T-helper 17 cell (primary cell): ENCODE measurements around the gene OR2M4. TPM values are rescaled to one million over a fixed set of nuclear protein-coding genes. Genes with fewer than 3 reads are reported as not detected.
"Not testable (repeated sequence)": the region's sequence is repeated elsewhere in the genome, so short reads cannot be mapped to it uniquely, and the experiment has no call there.

Source experiments
- ATAC-seq: fragments of 150-1000 bp; cut with Tn5 transposase; 2 replicates; pipeline ENCODE4 v1.10.0; 2021; ENCODE audit warnings: mild to moderate bottlenecking, moderate library complexity
- DNase-seq, 3 donors: peaks; one replicate each; pipeline versions ENCODE4 v3.0.0 to v3.0.0-alpha.2; 2020 to 2021
- H3K9me3 ChIP-seq: one replicate; pipeline ENCODE4 v1.7.0; 2013; ENCODE audit warnings: low read length, mild to moderate bottlenecking; ENCODE audit not compliant: control insufficient read depth, poor library complexity, severe bottlenecking
- H3K27ac Mint-ChIP-seq: one replicate; pipeline ENCODE4 v1.8.0; 2022; ENCODE audit warnings: mild to moderate bottlenecking, moderate library complexity, mixed read lengths
- H3K27me3 Mint-ChIP-seq: one replicate; pipeline ENCODE4 v1.8.0; 2022; ENCODE audit warnings: mixed read lengths
- H3K36me3 Mint-ChIP-seq: one replicate; pipeline ENCODE4 v1.8.0; 2022; ENCODE audit warnings: low read depth, mixed read lengths
- H3K4me1 Mint-ChIP-seq: one replicate; pipeline ENCODE4 v1.8.0; 2022; ENCODE audit warnings: mild to moderate bottlenecking, mixed read lengths
- H3K4me3 Mint-ChIP-seq: one replicate; pipeline ENCODE4 v1.8.0; 2022; ENCODE audit warnings: mild to moderate bottlenecking, moderate library complexity, mixed read lengths
- total RNA-seq, 4 donors: library from RNA in 2 of 4; stranded (reverse) in 2 of 4; gene quantifications; one replicate each; pipeline ENCODE4 v1.2.3 and lab custom pipeline; 2022 to 2026

OR2M4 gene
- total RNA-seq (not detected), total RNA-seq (lab: John Stamatoyannopoulos, UW) (0 reads per million in 2 donors)

DNA sequence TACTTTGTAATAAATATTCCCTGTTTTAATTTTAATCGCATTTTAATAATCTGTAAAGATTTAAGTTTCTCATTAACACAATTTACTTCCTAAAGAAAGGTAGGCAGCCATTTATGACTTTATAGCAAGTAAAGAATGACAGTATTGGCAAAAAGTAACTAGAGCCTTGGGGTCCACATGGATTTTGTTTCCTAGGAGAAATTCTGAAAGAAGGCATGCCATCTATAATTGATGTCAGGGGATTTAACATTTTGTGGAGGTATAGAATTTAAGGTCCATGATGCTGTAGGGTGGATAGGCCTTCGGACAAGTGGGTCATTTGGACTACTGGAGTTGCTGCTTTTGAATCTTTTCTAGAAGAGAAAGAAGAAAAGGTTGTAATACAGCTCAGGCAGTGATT is at the start of gene OR2M4:
Gene OR2M4, plus strand, starts transcription at position 301 of the 400 bp plus-strand sequence. CDS start 7,512 bp downstream, outside the sequence.
- no peaks in the 10 kb centered on the region for H3K36me3 Mint-ChIP-seq
- H3K9me3 ChIP-seq = no peaks in the 10 kb centered on the region
- DNase-seq = no peak
- no peak within 1 kb of the TSS for H3K27ac Mint-ChIP-seq
- no peak within 1 kb of the TSS for H3K4me3 Mint-ChIP-seq
- no peaks in the 10 kb centered on the region for H3K27me3 Mint-ChIP-seq
- ATAC-seq = no peak
- no peaks in the 10 kb centered on the region for H3K4me1 Mint-ChIP-seq

- no peak overlapping the region for H3K27ac Mint-ChIP-seq
- no peaks in the 10 kb centered on the region for H3K9me3 ChIP-seq
- no peak overlapping the region for H3K4me3 Mint-ChIP-seq
- H3K36me3 Mint-ChIP-seq = no peaks in the 10 kb centered on the region
- ATAC-seq = no peak
- no peak for DNase-seq
- no peaks in the 10 kb centered on the region for H3K4me1 Mint-ChIP-seq
- H3K27me3 Mint-ChIP-seq = no peaks in the 10 kb centered on the region
Observed at GRCh38 chr1:248183996-248184395, 47.2 kb upstream of the OR2M4 start.

DNA sequence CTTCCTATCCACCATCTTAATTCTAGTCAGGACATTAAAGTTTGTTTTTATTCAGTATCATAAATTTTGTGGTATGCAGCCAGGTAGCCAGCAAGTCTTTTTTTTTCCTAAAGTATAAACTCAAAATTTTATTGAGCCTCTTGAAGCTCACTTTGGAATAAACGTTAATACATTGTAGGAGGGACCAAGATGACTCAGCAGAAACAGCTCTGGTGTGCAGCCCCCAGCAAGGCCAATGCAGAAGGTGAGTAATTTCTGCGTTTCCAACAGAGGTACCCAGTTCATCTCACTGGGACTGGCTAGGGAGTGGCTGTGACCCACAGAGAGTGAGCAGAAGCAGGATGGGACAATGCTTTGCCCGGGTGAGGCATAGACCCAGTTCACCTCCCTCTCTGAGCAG is 43.9 kb upstream of the OR2M4 start:
- H3K9me3 ChIP-seq = no peaks in the 10 kb centered on the region
- H3K4me3 Mint-ChIP-seq = no peak overlapping the region
- H3K4me1 Mint-ChIP-seq = no peaks in the 10 kb centered on the region
- DNase-seq = no peak
- no peak for ATAC-seq
- H3K27ac Mint-ChIP-seq = no peak overlapping the region
- no peaks in the 10 kb centered on the region for H3K36me3 Mint-ChIP-seq
- no peaks in the 10 kb centered on the region for H3K27me3 Mint-ChIP-seq

DNA sequence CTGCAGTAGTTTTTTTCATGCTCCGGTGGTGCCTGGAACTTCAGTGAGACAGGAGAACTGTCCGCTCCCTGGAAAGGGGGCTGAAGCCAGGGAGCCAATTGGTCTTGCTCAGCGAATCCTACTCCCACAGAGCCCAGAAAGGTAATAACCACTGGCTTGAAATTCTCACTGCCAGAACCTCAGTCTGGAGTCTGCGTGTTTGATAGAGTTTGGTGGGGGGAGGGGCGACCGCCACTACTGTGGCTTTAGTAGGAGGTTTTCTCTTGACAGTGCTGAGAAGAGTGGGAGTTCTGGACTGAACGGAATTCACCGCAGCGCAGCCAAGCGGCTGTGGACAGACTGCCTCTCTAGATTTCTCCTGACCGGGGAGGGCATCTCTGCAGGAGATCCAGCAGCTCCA is 42.2 kb upstream of the OR2M4 start:
- H3K9me3 ChIP-seq = no peaks in the 10 kb centered on the region
- Mint-ChIP-seq H3K27ac (no peak overlapping the region), H3K27me3 (no peaks in the 10 kb centered on the region), H3K4me1 (no peaks in the 10 kb centered on the region), H3K4me3 (no peak overlapping the region), H3K36me3 (no peaks in the 10 kb centered on the region)
- ATAC-seq = no peak
- no peak for DNase-seq

- ATAC-seq = no peak
- H3K4me3 Mint-ChIP-seq = no peak overlapping the region
Observed at GRCh38 chr1:248194117-248194516, 37.1 kb upstream of the OR2M4 start.

DNA sequence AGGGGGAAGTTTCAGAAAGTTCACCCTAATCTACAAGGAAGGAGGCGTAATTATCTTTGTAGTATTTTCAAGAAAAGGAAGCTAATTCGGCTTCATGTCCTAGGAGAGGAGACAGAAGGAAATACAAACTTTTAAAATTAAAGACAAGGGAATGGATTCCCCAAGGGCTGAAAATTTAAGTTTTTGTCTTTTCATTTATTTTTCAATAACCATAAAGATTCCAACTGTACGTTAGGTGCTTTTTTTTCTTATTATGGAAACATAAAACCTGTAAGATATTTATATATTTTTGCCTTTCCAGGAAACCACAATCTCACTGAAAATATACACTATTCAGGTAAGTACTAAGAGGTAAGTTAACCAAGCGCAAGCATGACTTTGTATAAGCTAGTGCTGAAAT is 34.3 kb upstream of the OR2M4 start, which contains the start of gene OR2M3:
Gene OR2M3, plus strand, starts transcription at position 301 of the 400 bp plus-strand sequence. CDS start 5,803 bp downstream, outside the sequence.
- H3K27ac Mint-ChIP-seq = no peak within 1 kb of the TSS
- ATAC-seq (no peak), DNase-seq (no peak)
- no peaks in the 10 kb centered on the region for H3K4me1 Mint-ChIP-seq
- H3K9me3 ChIP-seq = no peaks in the 10 kb centered on the region
- no peak within 1 kb of the TSS for H3K4me3 Mint-ChIP-seq
- H3K36me3 Mint-ChIP-seq = no peaks in the 10 kb centered on the region
- no peaks in the 10 kb centered on the region for H3K27me3 Mint-ChIP-seq

More at GRCh38 chr1:248194117-248194516, 37.1 kb upstream of the OR2M4 start:
- no peaks in the 10 kb centered on the region for H3K9me3 ChIP-seq
- DNase-seq = no peak
- no peaks in the 10 kb centered on the region for H3K4me1 Mint-ChIP-seq
- no peak overlapping the region for H3K27ac Mint-ChIP-seq
- no peaks in the 10 kb centered on the region for H3K36me3 Mint-ChIP-seq
- no peaks in the 10 kb centered on the region for H3K27me3 Mint-ChIP-seq

DNA sequence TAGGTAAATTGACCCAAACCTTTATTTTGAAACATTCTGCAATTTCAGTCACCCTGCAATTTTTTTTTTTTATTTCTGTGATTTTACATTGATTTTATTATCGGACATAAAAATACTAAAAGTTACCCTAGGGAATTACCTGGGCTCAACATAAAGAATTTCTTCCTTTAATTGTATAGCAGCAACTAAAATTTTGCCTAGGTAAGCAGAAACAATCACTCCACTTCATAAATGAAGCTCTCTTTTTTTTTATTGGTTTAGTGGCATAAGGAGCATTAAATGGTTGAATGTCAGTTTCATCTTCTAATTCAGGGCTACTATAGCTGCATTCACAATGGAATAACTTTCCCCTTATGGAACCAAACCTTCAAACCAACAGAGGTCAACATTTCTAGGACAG is 15.3 kb upstream of the OR2M4 start:
- no peaks in the 10 kb centered on the region for H3K36me3 Mint-ChIP-seq
- H3K27me3 Mint-ChIP-seq = peaks cover 5% of the 10 kb centered on the region
- DNase-seq (no peak), ATAC-seq (no peak)
- no peak overlapping the region for H3K4me3 Mint-ChIP-seq
- H3K27ac Mint-ChIP-seq = no peak overlapping the region
- H3K4me1 Mint-ChIP-seq = no peaks in the 10 kb centered on the region
- no peaks in the 10 kb centered on the region for H3K9me3 ChIP-seq

- no peak for DNase-seq
- Mint-ChIP-seq H3K4me1 (no peaks in the 10 kb centered on the region), H3K36me3 (no peaks in the 10 kb centered on the region), H3K27ac (no peak overlapping the region), H3K27me3 (no peaks in the 10 kb centered on the region), H3K4me3 (no peak overlapping the region)
- no peaks in the 10 kb centered on the region for H3K9me3 ChIP-seq
- ATAC-seq = no peak
Observed at GRCh38 chr1:248225537-248225936, 5.7 kb upstream of the OR2M4 start.

- H3K9me3 ChIP-seq = no peaks in the 10 kb centered on the region
- Mint-ChIP-seq H3K4me3 (no peak overlapping the region), H3K36me3 (no peaks in the 10 kb centered on the region), H3K4me1 (no peaks in the 10 kb centered on the region), H3K27ac (no peak overlapping the region), H3K27me3 (no peaks in the 10 kb centered on the region)
- no peak for ATAC-seq
- no peak for DNase-seq
Observed at GRCh38 chr1:248229360-248229908, 1.8 kb upstream of the OR2M4 start.

GRCh38 chr1:248239478-248239877 is 8.3 kb downstream of the OR2M4 start:
- Mint-ChIP-seq H3K4me3 (no peak overlapping the region), H3K27ac (no peak overlapping the region), H3K4me1 (peaks cover 3% of the 10 kb centered on the region), H3K36me3 (no peaks in the 10 kb centered on the region), H3K27me3 (peaks cover 15% of the 10 kb centered on the region)
- H3K9me3 ChIP-seq = no peaks in the 10 kb centered on the region
- DNase-seq (no peak), ATAC-seq (no peak)

DNA sequence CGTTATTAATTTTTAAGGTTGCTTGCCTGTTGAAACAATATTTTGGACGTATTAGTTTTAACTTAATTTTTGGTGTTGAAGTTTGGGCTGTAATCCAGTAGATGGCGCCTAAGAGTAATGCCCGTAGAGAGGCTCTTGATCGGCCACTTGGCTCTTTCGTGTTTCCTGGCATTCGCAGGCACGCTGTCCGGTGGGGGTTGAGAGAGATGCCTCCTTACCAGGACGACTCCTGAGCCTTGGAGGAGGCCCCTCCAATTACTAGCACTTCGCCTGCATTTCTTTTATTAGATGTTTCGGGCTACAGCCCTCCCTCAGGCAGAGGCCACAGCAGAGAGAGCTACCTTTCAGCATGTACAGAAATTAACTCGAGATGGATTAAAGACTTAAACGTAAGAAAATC is 12.0 kb downstream of the OR2M4 start:
- H3K4me3 Mint-ChIP-seq = peak overlapping the region; percentile 15
- ATAC-seq (peak; percentile 47), DNase-seq (no peak)
- no peaks in the 10 kb centered on the region for H3K9me3 ChIP-seq
- H3K4me1 Mint-ChIP-seq = peaks cover 3% of the 10 kb centered on the region
- peaks cover 26% of the 10 kb centered on the region for H3K27me3 Mint-ChIP-seq
- H3K36me3 Mint-ChIP-seq = no peaks in the 10 kb centered on the region
- H3K27ac Mint-ChIP-seq = no peak overlapping the region

DNA sequence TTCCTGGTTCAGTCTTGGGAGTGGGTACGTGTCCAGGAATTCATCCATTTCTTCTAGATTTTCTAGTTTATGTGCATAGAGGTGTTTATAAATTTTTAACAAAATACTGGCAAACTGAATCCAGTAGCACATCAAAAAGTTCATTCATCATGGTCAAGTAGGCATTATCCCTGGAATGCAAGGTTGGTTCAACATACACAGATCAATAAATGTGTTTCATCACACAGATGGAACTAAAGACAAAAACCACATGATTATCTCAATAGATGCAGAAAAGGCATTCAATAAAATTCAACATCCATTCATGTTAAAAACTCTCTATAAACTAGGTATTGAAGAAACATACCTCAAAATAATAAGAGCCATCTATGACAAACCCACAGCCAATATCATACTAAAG is 28.1 kb downstream of the OR2M4 start:
- not testable (repeated sequence) for H3K4me3 Mint-ChIP-seq

DNA sequence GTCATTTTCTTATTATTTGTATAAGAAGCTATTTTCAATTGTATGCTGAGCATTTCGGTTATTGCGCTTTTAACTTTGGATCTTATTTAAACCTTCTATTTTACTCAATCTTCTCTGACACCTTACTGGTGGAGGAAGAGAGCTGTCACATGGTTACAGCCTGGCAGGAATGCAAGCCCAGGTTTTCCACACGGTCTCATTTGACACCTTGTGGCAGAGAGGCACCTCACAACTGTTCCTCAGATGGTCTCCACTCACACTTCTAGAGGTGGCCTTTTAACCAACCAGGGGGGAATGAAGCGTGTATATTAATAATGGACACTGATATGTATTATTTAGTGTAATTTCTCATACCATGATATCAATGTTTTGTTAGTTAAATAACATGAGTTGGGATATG is 37.0 kb downstream of the OR2M4 start:
- Mint-ChIP-seq H3K27ac (no peak overlapping the region), H3K4me3 (no peak overlapping the region), H3K36me3 (no peaks in the 10 kb centered on the region), H3K4me1 (no peaks in the 10 kb centered on the region), H3K27me3 (no peaks in the 10 kb centered on the region)
- no peaks in the 10 kb centered on the region for H3K9me3 ChIP-seq
- no peak for ATAC-seq
- DNase-seq = no peak

More for the DNA sequence above, 28.1 kb downstream of the OR2M4 start:
- H3K4me1 Mint-ChIP-seq, H3K27ac Mint-ChIP-seq, H3K36me3 Mint-ChIP-seq, H3K27me3 Mint-ChIP-seq, ATAC-seq, H3K9me3 ChIP-seq, DNase-seq: not testable (repeated sequence)

DNA sequence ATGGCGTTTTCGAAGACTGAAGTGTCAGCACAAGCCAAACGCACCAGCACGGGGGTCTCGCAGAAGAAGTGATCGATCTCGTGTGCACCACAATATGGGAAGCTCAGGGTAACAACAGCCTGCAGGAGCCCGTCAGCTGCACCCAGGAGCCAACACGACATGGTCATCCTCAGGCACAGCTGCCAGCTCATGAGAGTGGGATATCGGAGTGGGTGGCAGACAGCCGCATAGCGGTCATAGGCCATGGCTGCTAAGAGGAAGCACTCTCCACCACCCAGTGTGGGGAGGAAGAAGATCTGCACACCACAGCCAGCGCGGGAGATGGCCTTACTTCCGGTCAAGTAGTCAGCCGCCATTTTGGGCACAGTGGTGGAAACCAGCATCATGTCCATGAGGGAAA is 42.0 kb downstream of the OR2M4 start:
- H3K4me3 Mint-ChIP-seq, H3K4me1 Mint-ChIP-seq, DNase-seq, ATAC-seq, H3K9me3 ChIP-seq, H3K27me3 Mint-ChIP-seq, H3K36me3 Mint-ChIP-seq, H3K27ac Mint-ChIP-seq: not testable (repeated sequence)
